HG03139 (cell line): ENCODE data around the gene ERCC6.

ENCODE experiments used
- ATAC-seq: cut with Tn5 transposase; IDR thresholded peaks from one replicate; pipeline ENCODE4 v1.9.1; 2021; ENCODE audit not compliant: unreplicated experiment

The ERCC6 gene

GRCh38 chr10:49512121-49512809 lies 26.7 kb downstream of the ERCC6 start:
- no peak for ATAC-seq

GRCh38 chr10:49509771-49510303 lies 29.1 kb downstream of the ERCC6 start:
- ATAC-seq: no peak

- ATAC-seq: no peak
Measured at GRCh38 chr10:49508654-49509053, 30.3 kb downstream of the ERCC6 start.

- ATAC-seq: no peak
Measured at GRCh38 chr10:49508249-49508648, 30.7 kb downstream of the ERCC6 start.

GRCh38 chr10:49505589-49505988 lies 33.3 kb downstream of the ERCC6 start:
- ATAC-seq: no peak

- no peak for ATAC-seq
Measured at GRCh38 chr10:49505076-49505475, 33.8 kb downstream of the ERCC6 start.

- ATAC-seq: no peak
Measured at GRCh38 chr10:49504528-49504927, 34.4 kb downstream of the ERCC6 start.

- no peak for ATAC-seq
Measured at GRCh38 chr10:49502358-49502757, 36.6 kb downstream of the ERCC6 start.

GRCh38 chr10:49500412-49500811 lies 38.5 kb downstream of the ERCC6 start:
- no peak for ATAC-seq

- ATAC-seq: no peak
Measured at GRCh38 chr10:49499305-49499851, 39.5 kb downstream of the ERCC6 start.

- no peak for ATAC-seq
Measured at GRCh38 chr10:49498425-49498824, 40.5 kb downstream of the ERCC6 start.

- no peak for ATAC-seq
Measured at GRCh38 chr10:49497358-49497757, 41.6 kb downstream of the ERCC6 start.

- no peak for ATAC-seq
Measured at GRCh38 chr10:49488056-49488717, 50.7 kb downstream of the ERCC6 start.

GRCh38 chr10:49486738-49487137 lies 52.2 kb downstream of the ERCC6 start:
- no peak for ATAC-seq

GRCh38 chr10:49486009-49486408 lies 52.9 kb downstream of the ERCC6 start:
- ATAC-seq: no peak

- ATAC-seq: no peak
Measured at GRCh38 chr10:49484486-49485235, 54.3 kb downstream of the ERCC6 start.

GRCh38 chr10:49478819-49479218 lies 60.1 kb downstream of the ERCC6 start:
- no peak for ATAC-seq

- ATAC-seq: no peak
Measured at GRCh38 chr10:49474901-49475300, 64.0 kb downstream of the ERCC6 start.

GRCh38 chr10:49471532-49471931 lies 67.4 kb downstream of the ERCC6 start:
- no peak for ATAC-seq

GRCh38 chr10:49465736-49466135 lies 73.2 kb downstream of the ERCC6 start:
- ATAC-seq: no peak
